Measurements from ENCODE around the gene DIDO1. TPM values are rescaled to one million over a fixed set of nuclear protein-coding genes. Genes with fewer than 3 reads are reported as not detected.

Gene DIDO1
- total and polyA plus RNA-seq, 9 of the 15 experiments (the other 6 are each of a cell fraction or from before 2014, with no cell fraction given), result 4.4 to 46.8 (median 31.2) TPM

- Histone ChIP-seq H3K79me2 (ENCODE audit: control insufficient read depth, insufficient read depth, low read length) (no peaks in the 10 kb centered on the region), H3K4me1 (replicated peaks in 1 of 2; ENCODE audit: control insufficient read depth in 2 of 2, insufficient read depth in 2 of 2, low read length in 2 of 2) (peaks cover 3 to 35% of the 10 kb centered on the region in 2 experiments; a peak in 3 of 5 replicates), H3K9me1 (ENCODE audit: control insufficient read depth, insufficient read depth, low read length) (no peaks in the 10 kb centered on the region), H3K4me3 (no peak within 1 kb of the TSS), H3K9ac (ENCODE audit: insufficient read depth in 1 of 2, low read depth in 2 of 2, low read length in 2 of 2) (peak within 1 kb of the TSS in 1 of 2 experiments; percentile 70; a peak in 2 of 4 replicates), H3K27me3 (ENCODE audit: control insufficient read depth in 2 of 2, insufficient read depth in 2 of 2, low read length in 2 of 2) (peaks cover 11 to 25% of the 10 kb centered on the region in 2 experiments; a peak in 4 of 5 replicates), H3K4me2 (ENCODE audit: insufficient read depth, low read length) (0 out of 2 replicates have a peak within 1 kb of the TSS, but pooled peaks have one; percentile 9), H3K36me3 (ENCODE audit: control insufficient read depth, insufficient read depth, low read length) (peaks cover 14% of the 10 kb centered on the region; the same call in 2 of the 3 replicates), H3K9me3 (replicated peaks; ENCODE audit: control insufficient read depth, insufficient read depth, low read depth, low read length) (peaks cover 7% of the 10 kb centered on the region), H4K20me1 (replicated peaks; ENCODE audit: control insufficient read depth, insufficient read depth, low read length) (0 out of 2 replicates have a peak, but pooled peaks cover 3% of the 10 kb centered on the region), H3K27ac (ENCODE audit: extremely low read depth, low read depth, low read length) (no peak within 1 kb of the TSS), H2AFZ (ENCODE audit: low read depth, low read length) (no peak within 1 kb of the TSS; the same call in 1 of the 2 replicates)
- intact Hi-C loops (cut with micrococcal nuclease) (no loop called here), in situ Hi-C loops (cut with MboI) (no loop called here)
- POLR2A ChIA-PET, result interaction anchor here (0.6 kb wide), 2 partner anchors 8 to 23 kb away, joined by 4 read pairs; no protein-coding TSS in a partner anchor
- ATAC-seq (no peak), DNase-seq (ENCODE audit: extremely low read depth in 1 of 4, low spot score in 3 of 4) (peak in 1 of 4 experiments; percentile 32), FAIRE-seq (no peak)
- CTCF ChIA-PET (ENCODE audit: low intra/inter-chr PET ratio), result no interaction called here
- no TSS peak for BruUV-seq (replicated peaks)
- WGBS (ENCODE audit: insufficient coverage, low coverage, missing lambda C conversion rate), result 48% methylated on average over 7 of the region's 37 CpGs
- TF ChIP-seq RFX1 (IDR thresholded peaks at IDR 0.05) (no peak), POLR2G (IDR thresholded peaks at IDR 0.05; ENCODE audit: low read depth, low read length) (peak; percentile 8; the same call in 1 of the 2 replicates)
These were observed 26.2 kb upstream of the DIDO1 start, which contains the start of gene SLC17A9 for GRCh38 chr20:62952373-62952967. Gene SLC17A9, plus strand, starts transcription at chr20:62952709. Its CDS starts 122 bp downstream, at chr20:62952831.

- in situ Hi-C loops (cut with MboI) (no loop called here), intact Hi-C loops (cut with micrococcal nuclease) (no loop called here)
- no peaks in the 10 kb centered on the region for H3K9me1 ChIP-seq (ENCODE audit: control insufficient read depth, insufficient read depth, low read length)
- H3K36me3 ChIP-seq (ENCODE audit: control insufficient read depth, insufficient read depth, low read length), result peaks cover 20% of the 10 kb centered on the region; the same call in 2 of the 3 replicates
- H4K20me1 ChIP-seq (replicated peaks; ENCODE audit: control insufficient read depth, insufficient read depth, low read length), result 0 out of 2 replicates have a peak, but pooled peaks cover 3% of the 10 kb centered on the region
- CTCF ChIA-PET (ENCODE audit: low intra/inter-chr PET ratio), result no interaction called here
- no TSS peak for BruUV-seq (replicated peaks)
- ATAC-seq (no peak), DNase-seq (ENCODE audit: extremely low read depth in 1 of 4, low spot score in 3 of 4) (no peak), FAIRE-seq (no peak)
- H3K9ac ChIP-seq (ENCODE audit: insufficient read depth in 1 of 2, low read depth in 2 of 2, low read length in 2 of 2), result no peak overlapping the region
- H3K27me3 ChIP-seq (ENCODE audit: control insufficient read depth in 2 of 2, insufficient read depth in 2 of 2, low read length in 2 of 2), result peaks cover 11 to 20% of the 10 kb centered on the region in 2 experiments; a peak in 4 of 5 replicates
- no peaks in the 10 kb centered on the region for H3K79me2 ChIP-seq (ENCODE audit: control insufficient read depth, insufficient read depth, low read length)
- POLR2A ChIA-PET, result no interaction called here
- H3K9me3 ChIP-seq (replicated peaks; ENCODE audit: control insufficient read depth, insufficient read depth, low read depth, low read length), result peaks cover 7% of the 10 kb centered on the region
- H3K27ac ChIP-seq (ENCODE audit: extremely low read depth, low read depth, low read length), result no peak overlapping the region
- peaks cover 3 to 31% of the 10 kb centered on the region in 2 experiments; a peak in 3 of 5 replicates for H3K4me1 ChIP-seq (replicated peaks in 1 of 2; ENCODE audit: control insufficient read depth in 2 of 2, insufficient read depth in 2 of 2, low read length in 2 of 2)
- 69% methylated on average over 8 of the region's 8 CpGs for WGBS (ENCODE audit: insufficient coverage, low coverage, missing lambda C conversion rate)
- no peak overlapping the region for H2AFZ ChIP-seq (ENCODE audit: low read depth, low read length)
- no peak overlapping the region for H3K4me3 ChIP-seq
- H3K4me2 ChIP-seq (ENCODE audit: insufficient read depth, low read length), result no peak overlapping the region
- TF ChIP-seq BRD9 (IDR thresholded peaks at IDR 0.05; ENCODE audit: low read depth, partially characterized antibody) (no peak), PHB2 (IDR thresholded peaks at IDR 0.05; ENCODE audit: low read depth) (no peak), PYGO2 (tag; IDR thresholded peaks at IDR 0.05) (no peak), SNIP1 (IDR thresholded peaks at IDR 0.05; ENCODE audit: low read depth) (no peak), MCM2 (IDR thresholded peaks at IDR 0.05; ENCODE audit: low read depth) (no peak), ZNF586 (CRISPR knock-in tag; conservative IDR thresholded peaks at IDR 0.05) (no peak), ZFPM2 (CRISPR knock-in tag; IDR thresholded peaks at IDR 0.05) (no peak), RBBP5 (IDR thresholded peaks at IDR 0.05; ENCODE audit: borderline replicate concordance, insufficient read depth, low read length, poor library complexity, severe bottlenecking) (no peak), MBD2 (IDR thresholded peaks at IDR 0.05; ENCODE audit: borderline replicate concordance, low read depth) (no peak)
- TF ChIP-seq, protein P1, sequence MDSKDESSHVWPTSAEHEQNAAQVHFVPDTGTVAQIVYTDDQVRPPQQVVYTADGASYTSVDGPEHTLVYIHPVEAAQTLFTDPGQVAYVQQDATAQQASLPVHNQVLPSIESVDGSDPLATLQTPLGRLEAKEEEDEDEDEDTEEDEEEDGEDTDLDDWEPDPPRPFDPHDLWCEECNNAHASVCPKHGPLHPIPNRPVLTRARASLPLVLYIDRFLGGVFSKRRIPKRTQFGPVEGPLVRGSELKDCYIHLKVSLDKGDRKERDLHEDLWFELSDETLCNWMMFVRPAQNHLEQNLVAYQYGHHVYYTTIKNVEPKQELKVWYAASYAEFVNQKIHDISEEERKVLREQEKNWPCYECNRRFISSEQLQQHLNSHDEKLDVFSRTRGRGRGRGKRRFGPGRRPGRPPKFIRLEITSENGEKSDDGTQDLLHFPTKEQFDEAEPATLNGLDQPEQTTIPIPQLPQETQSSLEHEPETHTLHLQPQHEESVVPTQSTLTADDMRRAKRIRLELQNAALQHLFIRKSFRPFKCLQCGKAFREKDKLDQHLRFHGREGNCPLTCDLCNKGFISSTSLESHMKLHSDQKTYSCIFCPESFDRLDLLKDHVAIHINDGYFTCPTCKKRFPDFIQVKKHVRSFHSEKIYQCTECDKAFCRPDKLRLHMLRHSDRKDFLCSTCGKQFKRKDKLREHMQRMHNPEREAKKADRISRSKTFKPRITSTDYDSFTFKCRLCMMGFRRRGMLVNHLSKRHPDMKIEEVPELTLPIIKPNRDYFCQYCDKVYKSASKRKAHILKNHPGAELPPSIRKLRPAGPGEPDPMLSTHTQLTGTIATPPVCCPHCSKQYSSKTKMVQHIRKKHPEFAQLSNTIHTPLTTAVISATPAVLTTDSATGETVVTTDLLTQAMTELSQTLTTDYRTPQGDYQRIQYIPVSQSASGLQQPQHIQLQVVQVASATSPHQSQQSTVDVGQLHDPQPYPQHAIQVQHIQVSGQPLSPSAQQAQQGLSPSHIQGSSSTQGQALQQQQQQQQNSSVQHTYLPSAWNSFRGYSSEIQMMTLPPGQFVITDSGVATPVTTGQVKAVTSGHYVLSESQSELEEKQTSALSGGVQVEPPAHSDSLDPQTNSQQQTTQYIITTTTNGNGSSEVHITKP (IDR thresholded peaks at IDR 0.05; ENCODE audit: partially characterized antibody), result no peak
These were observed 25.6 kb upstream of the DIDO1 start for GRCh38 chr20:62951896-62952372.

Measured in K562 (cell line).